Left lung (tissue), 10 donors: Measurements from ENCODE around the gene ZNF462. TPM values are rescaled to one million over a fixed set of nuclear protein-coding genes. Genes with fewer than 3 reads are reported as not detected.
"Not testable (repeated sequence)": the region's sequence is repeated elsewhere in the genome, so short reads cannot be mapped to it uniquely, and the experiment has no call there.

Source experiments
- ATAC-seq: fragments of 200-7000 bp; cut with Tn5 transposase; one replicate; pipeline ENCODE4 v1.9.1; 2020; ENCODE audit warnings: moderate library complexity
- DNase-seq, 4 donors: peaks; one replicate each; pipeline ENCODE4 v3.0.0-alpha.2; 2013 to 2020
- H3K27ac ChIP-seq, 2 donors: fragments of 200-600 bp; sonication (generic) in 1 of 2; one replicate each; pipeline versions ENCODE4 v1.5.0 to v1.8.0; 2020 to 2021
- H3K27me3 ChIP-seq, 2 donors: fragments of 200-600 bp; sonication (generic) in 1 of 2; one replicate each; pipeline versions ENCODE4 v1.5.0 to v1.8.0; 2020 to 2021
- H3K36me3 ChIP-seq, 2 donors: fragments of 200-600 bp; sonication (generic) in 1 of 2; one replicate each; pipeline versions ENCODE4 v1.5.0 to v1.8.0; 2020 to 2021
- H3K4me1 ChIP-seq, 2 donors: fragments of 200-600 bp; one replicate each; pipeline ENCODE4 v1.8.0; 2021
- H3K4me3 ChIP-seq, 2 donors: fragments of 200-600 bp; sonication (generic) in 1 of 2; one replicate each; pipeline versions ENCODE4 v1.5.0 to v1.8.0; 2020 to 2021; ENCODE audit warnings: mild to moderate bottlenecking in 1 of 2
- H3K9me3 ChIP-seq, 2 donors: fragments of 200-600 bp; sonication (generic) in 1 of 2; one replicate each; pipeline versions ENCODE4 v1.5.0 to v1.8.0; 2020 to 2021
- intact Hi-C, 2 donors: fragments of 100-400 bp; cut with DNase I; formaldehyde crosslinking; loops; one replicate each; pipeline versions ENCODE4 v1.11.2 to v1.14.2; 2022
- polyA plus RNA-seq, 6 donors: library from polyadenylated mRNA; unstranded; fragments of 120-200 nt; gene quantifications; one replicate each; pipeline ENCODE4 v1.2.1, GENCODE V29; 2013; ENCODE audit not compliant: insufficient read length in 6 of 6
- total RNA-seq, 2 donors: library from RNA; stranded (reverse); fragmentation: NEBNext Ultra II Directional; extraction: Animal tissue kit (Norgen Biotek cat#: 25700); gene quantifications; one replicate each; pipeline ENCODE4 v1.2.1, GENCODE V29; 2021
- TF ChIP-seq, protein P1 (sequence below), 2 donors: fragments of 200-600 bp; sonication (generic) in 1 of 2; IDR thresholded peaks; one replicate each; pipeline versions ENCODE4 v1.5.0 to v1.8.0; 2021; ENCODE audit warnings: antibody characterized with exemption in 2 of 2
- donor health status: DM: no; HTN: yes; CAD: no.
- donor health status: DM: no; HTN: no; CAD: no.

The ZNF462 gene
- total and polyA plus RNA-seq, 8 donors, result 26.9 to 41.4 (median 30.8) TPM

DNA sequence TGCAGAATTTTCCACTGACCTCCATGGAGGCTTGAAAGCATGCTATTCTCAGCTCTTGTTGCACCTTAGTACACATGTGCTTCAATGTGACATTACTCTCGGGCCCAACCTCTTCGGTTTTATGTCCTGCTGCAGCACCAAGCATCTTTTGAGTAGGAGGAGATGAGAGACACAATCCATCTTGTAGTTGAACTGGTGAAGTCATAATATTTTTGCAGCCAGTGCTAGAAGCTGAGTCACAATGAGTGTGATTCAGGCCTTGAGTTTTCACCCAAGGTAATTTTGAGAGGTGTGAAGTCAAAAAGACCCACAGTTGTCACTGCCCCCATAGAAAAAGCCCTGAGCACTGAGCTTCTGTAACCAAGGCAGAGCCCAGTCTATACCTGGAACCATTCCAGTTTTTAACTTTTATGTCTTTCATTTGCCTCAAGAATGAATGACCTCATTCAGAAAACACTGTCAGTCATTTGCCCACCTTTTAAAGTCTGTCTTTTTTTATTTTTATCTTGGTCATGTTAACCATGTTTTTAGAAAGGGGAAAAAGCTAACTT, 117.7 kb downstream of the ZNF462 start:
- Histone ChIP-seq H3K4me3 (no peak overlapping the region), H3K4me1 (no peaks in the 10 kb centered on the region), H3K9me3 (no peaks in the 10 kb centered on the region), H3K27ac (no peak overlapping the region), H3K36me3 (peaks cover 0 to 42% of the 10 kb centered on the region in 2 donors), H3K27me3 (no peaks in the 10 kb centered on the region)
- no peak for DNase-seq
- intact Hi-C loops, result no loop called here
- TF ChIP-seq, protein P1, sequence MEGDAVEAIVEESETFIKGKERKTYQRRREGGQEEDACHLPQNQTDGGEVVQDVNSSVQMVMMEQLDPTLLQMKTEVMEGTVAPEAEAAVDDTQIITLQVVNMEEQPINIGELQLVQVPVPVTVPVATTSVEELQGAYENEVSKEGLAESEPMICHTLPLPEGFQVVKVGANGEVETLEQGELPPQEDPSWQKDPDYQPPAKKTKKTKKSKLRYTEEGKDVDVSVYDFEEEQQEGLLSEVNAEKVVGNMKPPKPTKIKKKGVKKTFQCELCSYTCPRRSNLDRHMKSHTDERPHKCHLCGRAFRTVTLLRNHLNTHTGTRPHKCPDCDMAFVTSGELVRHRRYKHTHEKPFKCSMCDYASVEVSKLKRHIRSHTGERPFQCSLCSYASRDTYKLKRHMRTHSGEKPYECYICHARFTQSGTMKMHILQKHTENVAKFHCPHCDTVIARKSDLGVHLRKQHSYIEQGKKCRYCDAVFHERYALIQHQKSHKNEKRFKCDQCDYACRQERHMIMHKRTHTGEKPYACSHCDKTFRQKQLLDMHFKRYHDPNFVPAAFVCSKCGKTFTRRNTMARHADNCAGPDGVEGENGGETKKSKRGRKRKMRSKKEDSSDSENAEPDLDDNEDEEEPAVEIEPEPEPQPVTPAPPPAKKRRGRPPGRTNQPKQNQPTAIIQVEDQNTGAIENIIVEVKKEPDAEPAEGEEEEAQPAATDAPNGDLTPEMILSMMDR (IDR thresholded peaks at IDR 0.05), result no peak
- ATAC-seq, result no peak

DNA sequence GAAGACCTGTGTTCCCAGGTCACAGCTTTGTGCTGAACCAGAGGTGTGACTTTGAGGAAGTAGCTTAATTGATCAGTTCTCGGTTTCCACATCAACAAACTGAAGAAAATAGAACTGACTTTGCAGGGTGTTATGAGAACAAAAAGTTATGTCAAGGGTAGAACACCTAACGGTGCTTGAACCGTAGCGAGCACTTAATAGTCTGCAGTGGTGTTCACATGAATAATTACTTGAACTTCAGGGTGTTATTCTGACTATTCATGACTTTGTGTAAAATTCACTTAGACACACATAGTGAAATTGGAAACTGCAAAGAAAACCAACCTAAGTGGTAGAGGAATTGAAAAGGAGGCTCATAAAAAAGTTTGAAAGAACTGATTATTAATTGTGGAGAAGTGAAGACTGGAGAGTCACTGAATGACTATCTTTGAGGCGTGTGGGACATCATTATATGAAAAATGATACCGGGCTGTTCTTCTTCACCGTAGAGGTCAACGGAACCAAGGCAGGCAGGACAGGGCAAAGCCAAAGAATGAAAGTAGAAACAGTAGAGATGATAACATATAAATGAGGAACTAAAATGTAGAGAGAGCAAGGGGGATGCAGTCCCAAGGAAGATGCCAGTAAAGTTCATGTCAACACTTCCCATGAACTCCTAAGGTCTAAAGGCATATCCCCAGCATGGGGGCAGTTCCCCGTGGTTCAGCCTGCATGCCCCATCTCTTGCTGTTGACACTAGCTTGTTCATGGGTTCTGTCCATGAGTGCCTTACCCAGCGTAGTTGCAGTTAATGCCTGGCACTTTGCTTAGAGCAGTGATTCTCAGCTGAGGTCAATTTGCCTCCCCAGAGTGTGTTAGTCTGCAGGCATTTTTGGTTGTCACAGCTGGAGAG, 118.7 kb downstream of the ZNF462 start:
- DNase-seq (no peak), ATAC-seq (no peak)
- Histone ChIP-seq H3K4me1 (no peaks in the 10 kb centered on the region), H3K4me3 (no peak overlapping the region), H3K27me3 (no peaks in the 10 kb centered on the region), H3K36me3 (peaks cover 0 to 34% of the 10 kb centered on the region in 2 donors), H3K27ac (no peak overlapping the region), H3K9me3 (no peaks in the 10 kb centered on the region)
- TF ChIP-seq, protein P1 (IDR thresholded peaks at IDR 0.05), result no peak
- intact Hi-C loops, result no loop called here

DNA sequence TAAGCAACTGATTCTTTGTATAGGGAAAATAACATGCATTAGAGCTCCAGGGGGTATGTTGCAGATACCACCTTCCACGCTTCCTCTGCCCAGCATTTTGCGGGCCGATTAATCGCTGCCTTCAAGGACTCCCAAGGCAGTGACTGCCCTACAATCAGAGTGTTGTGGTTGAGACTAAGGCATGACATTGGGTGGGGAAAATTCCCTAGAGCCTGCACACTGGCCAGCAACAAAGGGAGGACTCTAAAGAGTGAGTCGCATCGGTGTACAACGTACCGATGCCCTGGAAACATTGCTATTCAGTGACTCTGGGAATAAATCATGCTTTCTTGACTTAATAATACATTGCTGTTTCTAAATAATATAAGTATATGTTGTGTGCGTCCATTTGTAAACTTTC, 119.7 kb downstream of the ZNF462 start:
- H3K4me3 ChIP-seq, result no peak overlapping the region
- H3K27me3 ChIP-seq, result no peaks in the 10 kb centered on the region
- peaks cover 0 to 29% of the 10 kb centered on the region in 2 donors for H3K36me3 ChIP-seq
- TF ChIP-seq, protein P1 (IDR thresholded peaks at IDR 0.05), result no peak
- H3K9me3 ChIP-seq, result no peaks in the 10 kb centered on the region
- DNase-seq, result no peak
- intact Hi-C loops, result no loop called here
- no peak overlapping the region for H3K27ac ChIP-seq
- H3K4me1 ChIP-seq, result no peaks in the 10 kb centered on the region
- ATAC-seq, result no peak

DNA sequence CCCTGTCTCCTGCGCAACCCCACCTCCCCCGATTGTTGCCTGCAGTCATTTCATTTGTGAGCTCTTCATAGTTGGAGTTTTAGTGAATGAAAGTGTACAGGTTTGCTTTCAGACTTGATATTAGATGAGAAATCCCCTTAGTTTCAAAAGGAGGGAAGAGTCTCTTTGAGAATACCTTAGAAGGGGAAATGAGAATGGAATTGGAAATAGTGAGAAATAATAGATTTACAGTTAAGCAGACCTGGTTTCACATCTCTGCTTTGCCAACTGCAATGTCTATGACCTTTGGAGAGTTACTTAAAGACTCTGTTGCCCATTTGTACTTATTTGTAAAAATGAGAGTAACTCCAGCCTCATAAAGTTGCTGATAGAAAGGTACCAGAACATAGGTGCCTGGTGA, 120.4 kb downstream of the ZNF462 start:
- H3K27ac ChIP-seq, result no peak overlapping the region
- intact Hi-C loops, result no loop called here
- H3K27me3 ChIP-seq, result no peaks in the 10 kb centered on the region
- H3K4me3 ChIP-seq, result no peak overlapping the region
- DNase-seq (no peak), ATAC-seq (no peak)
- no peaks in the 10 kb centered on the region for H3K4me1 ChIP-seq
- H3K9me3 ChIP-seq, result no peaks in the 10 kb centered on the region
- TF ChIP-seq, protein P1 (IDR thresholded peaks at IDR 0.05), result no peak
- H3K36me3 ChIP-seq, result peaks cover 0 to 34% of the 10 kb centered on the region in 2 donors

DNA sequence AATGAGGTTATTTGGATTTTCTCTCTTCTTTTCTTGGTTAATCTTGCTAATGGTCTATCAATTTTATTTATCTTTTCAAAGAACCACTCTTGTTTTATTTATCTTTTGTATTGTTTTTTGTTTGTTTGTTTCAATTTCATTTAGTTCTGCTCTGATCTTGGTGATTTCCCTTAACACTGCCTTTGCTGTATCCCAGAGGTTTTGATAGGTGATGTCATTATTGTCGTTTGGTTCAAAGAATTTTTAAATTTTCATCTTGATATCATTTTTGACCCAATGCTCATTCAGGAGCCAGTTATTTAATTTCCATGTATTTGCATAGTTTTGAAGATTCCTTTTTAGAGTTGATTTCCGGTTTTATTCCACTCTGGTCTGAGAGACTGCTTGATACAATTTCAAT, 126.9 kb downstream of the ZNF462 start:
- H3K27me3 ChIP-seq, DNase-seq, H3K27ac ChIP-seq, H3K4me3 ChIP-seq, intact Hi-C loops, H3K4me1 ChIP-seq, H3K9me3 ChIP-seq, ATAC-seq: not testable (repeated sequence)
- H3K36me3 ChIP-seq, result peaks cover 0 to 33% of the 10 kb centered on the region in 2 donors
